Stomach (tissue), 4 donors: ENCODE data around the gene POGZ.

Experiments
- CTCF ChIP-seq, 7 experiments: fragments of 450-650 bp in 4 of 7; fragments of 200-600 bp in 3 of 7; sonication (generic) in 3 of 7; IDR thresholded peaks; one replicate each; pipeline ENCODE4 v1.5.1; 2016 to 2019; ENCODE audit warnings: antibody characterized with exemption in 7 of 7, control low read depth in 2 of 7, mild to moderate bottlenecking in 1 of 7
- EP300 ChIP-seq: sonication (generic); formaldehyde crosslinking; IDR thresholded peaks from one replicate; pipeline ENCODE4 v1.6.1; 2017; ENCODE audit warnings: antibody characterized with exemption
- POLR2A ChIP-seq, 4 donors: fragments of 450-650 bp; IDR thresholded peaks; one replicate each; pipeline ENCODE4 v1.6.1; 2016; ENCODE audit warnings: antibody characterized with exemption in 4 of 4, control low read depth in 2 of 4, mild to moderate bottlenecking in 1 of 4, moderate library complexity in 1 of 4

DNA sequence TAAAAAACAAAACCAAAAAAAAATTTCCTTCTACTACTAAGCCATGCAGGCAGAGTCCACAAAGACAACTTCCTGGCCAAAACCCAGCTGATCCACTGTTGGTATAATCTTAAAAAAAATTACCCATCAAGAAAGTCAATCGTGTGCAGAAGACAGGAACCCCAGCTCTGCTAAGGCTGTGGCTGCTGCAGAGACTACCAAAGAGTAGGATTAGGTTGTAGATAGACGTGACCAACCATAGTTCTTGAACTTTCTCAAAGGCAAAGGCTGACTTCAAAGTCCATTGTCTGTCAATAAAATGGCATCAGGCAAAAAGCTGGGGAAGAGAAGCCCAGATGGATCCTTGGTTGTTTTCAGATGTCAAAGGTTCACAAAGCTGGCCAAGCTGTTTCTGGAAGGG, 56.5 kb downstream of the POGZ start:
- no peak for TF ChIP-seq POLR2A (IDR thresholded peaks at IDR 0.05)
- no peak for TF ChIP-seq CTCF (IDR thresholded peaks at IDR 0.05)
- TF ChIP-seq EP300 = no peak
